Measurements from ENCODE around the gene POLR1H. TPM values are rescaled to one million over a fixed set of nuclear protein-coding genes. Genes with fewer than 3 reads are reported as not detected.

The POLR1H gene
- total and polyA plus RNA-seq, 2 experiments from 2014 or later = 28.1 to 93.6 TPM

GRCh38 chr6:30077218-30077617, 16.2 kb downstream of the POLR1H start:
- no peak for ATAC-seq
- peaks cover 2% of the 10 kb centered on the region; the same call in 2 of the 3 replicates for H3K9me3 Mint-ChIP-seq
- H3K4me3 ChIP-seq = no peak overlapping the region
- H3K27me3 Mint-ChIP-seq (ENCODE audit: insufficient read depth, low read depth, poor library complexity) = peaks cover 47% of the 10 kb centered on the region
- H3K4me1 ChIP-seq (ENCODE audit: insufficient read depth) = peaks cover 18% of the 10 kb centered on the region
- no peak overlapping the region for H3K27ac Mint-ChIP-seq
- H3K4me2 ChIP-seq = no peak overlapping the region
- TF ChIP-seq JUNB (IDR thresholded peaks at IDR 0.05; ENCODE audit: unreplicated experiment) (no peak), POLR2AphosphoS5 (IDR thresholded peaks at IDR 0.05; ENCODE audit: low read depth) (no peak), CREB1 (CRISPR knock-in tag; IDR thresholded peaks at IDR 0.05; ENCODE audit: low read depth) (no peak), ETS1 (IDR thresholded peaks at IDR 0.05) (no peak), STAT1 (IDR thresholded peaks at IDR 0.05; ENCODE audit: unreplicated experiment) (no peak), ZNF331 (CRISPR knock-in tag; IDR thresholded peaks at IDR 0.05; ENCODE audit: low read depth) (no peak), ZNF114 (CRISPR knock-in tag; IDR thresholded peaks at IDR 0.05) (no peak), REST (IDR thresholded peaks at IDR 0.05; ENCODE audit: unreplicated experiment) (no peak), ZNF462 (CRISPR knock-in tag; IDR thresholded peaks at IDR 0.05) (no peak), CTCF (conservative IDR thresholded peaks at IDR 0.05; ENCODE audit: low read depth in 2 of 2) (no peak), EZH2 (IDR thresholded peaks at IDR 0.05; ENCODE audit: low read depth, unreplicated experiment) (no peak), EZH2phosphoT487 (IDR thresholded peaks at IDR 0.05; ENCODE audit: unreplicated experiment) (no peak), NANOG (IDR thresholded peaks at IDR 0.05; ENCODE audit: borderline replicate concordance) (no peak)
- no peak overlapping the region for H3K27ac ChIP-seq (ENCODE audit: low read depth)
- H4K20me1 ChIP-seq (replicated peaks; ENCODE audit: insufficient read depth) = peaks cover 5% of the 10 kb centered on the region; the same call in 1 of the 2 replicates
- H3K4me3 Mint-ChIP-seq = no peak overlapping the region; the same call in 2 of the 3 replicates
- H3K4me1 Mint-ChIP-seq = peaks cover 20% of the 10 kb centered on the region
- peaks cover under 1% of the 10 kb centered on the region; the same call in 1 of the 2 replicates for H3K9me2 ChIP-seq (ENCODE audit: insufficient read depth)
- no peaks in the 10 kb centered on the region; the same call in 2 of the 3 replicates for H3K36me3 Mint-ChIP-seq (ENCODE audit: low read depth)
- H3K79me2 ChIP-seq (replicated peaks; ENCODE audit: insufficient read depth) = no peaks in the 10 kb centered on the region
- no peak overlapping the region for H2AFZ ChIP-seq
- no peak for DNase-seq (ENCODE audit: low spot score)
- H3K27me3 ChIP-seq (ENCODE audit: insufficient read depth) = peaks cover 80% of the 10 kb centered on the region
- 0 out of 2 replicates have a peak, but pooled peaks cover 5% of the 10 kb centered on the region for H3F3A ChIP-seq (replicated peaks; ENCODE audit: low read depth)
- no peaks in the 10 kb centered on the region for H3K36me3 ChIP-seq (ENCODE audit: insufficient read depth)

Measured in GM23338 (cell line).